HPDE6-E6E7 (cell line): ENCODE measurements around the gene PLEKHA6.
"Not testable (repeated sequence)": the region's sequence is repeated elsewhere in the genome, so short reads cannot be mapped to it uniquely, and the experiment has no call there.

Experiments used
- DNase-seq: peaks from one replicate; pipeline ENCODE4 v3.0.0; 2011; ENCODE audit warnings: missing footprints; ENCODE audit errors: extremely low spot score

PLEKHA6 gene

GRCh38 chr1:204316164-204316563 lies 43.6 kb downstream of the PLEKHA6 start:
- no peak for DNase-seq

- DNase-seq: no peak
These were observed 44.7 kb downstream of the PLEKHA6 start for GRCh38 chr1:204314893-204315658.

- DNase-seq: peak; percentile 14
These were observed 45.4 kb downstream of the PLEKHA6 start for GRCh38 chr1:204314171-204314892.

GRCh38 chr1:204313675-204314074 lies 46.1 kb downstream of the PLEKHA6 start:
- DNase-seq: no peak

- not testable (repeated sequence) for DNase-seq
These were observed 48.8 kb downstream of the PLEKHA6 start for GRCh38 chr1:204310970-204311369.

GRCh38 chr1:204308023-204308628 lies 51.6 kb downstream of the PLEKHA6 start:
- no peak for DNase-seq

GRCh38 chr1:204307334-204307883 lies 52.3 kb downstream of the PLEKHA6 start:
- DNase-seq: no peak

GRCh38 chr1:204306076-204306475 lies 53.7 kb downstream of the PLEKHA6 start:
- DNase-seq: no peak

GRCh38 chr1:204304067-204304466 lies 55.7 kb downstream of the PLEKHA6 start:
- DNase-seq: no peak

- DNase-seq: no peak
These were observed 57.0 kb downstream of the PLEKHA6 start for GRCh38 chr1:204302769-204303168.

- DNase-seq: peak; percentile 71
These were observed 58.4 kb downstream of the PLEKHA6 start for GRCh38 chr1:204301171-204301957.

GRCh38 chr1:204299814-204300365 lies 59.8 kb downstream of the PLEKHA6 start:
- DNase-seq: no peak

GRCh38 chr1:204296431-204296988 lies 63.2 kb downstream of the PLEKHA6 start:
- no peak for DNase-seq

GRCh38 chr1:204295671-204296070 lies 64.1 kb downstream of the PLEKHA6 start:
- no peak for DNase-seq

- DNase-seq: peak; percentile 58
These were observed 65.4 kb downstream of the PLEKHA6 start for GRCh38 chr1:204294357-204294756.

GRCh38 chr1:204293605-204294337 lies 66.0 kb downstream of the PLEKHA6 start:
- no peak for DNase-seq

GRCh38 chr1:204292740-204293139 lies 67.0 kb downstream of the PLEKHA6 start:
- no peak for DNase-seq

GRCh38 chr1:204289280-204289679 lies 70.4 kb downstream of the PLEKHA6 start:
- DNase-seq: no peak

- DNase-seq: peak; percentile 84
These were observed 71.6 kb downstream of the PLEKHA6 start for GRCh38 chr1:204288021-204288588.

GRCh38 chr1:204287466-204287891 lies 72.2 kb downstream of the PLEKHA6 start:
- no peak for DNase-seq
